Measurements from ENCODE around the gene EEF1AKMT2. TPM values are rescaled to one million over a fixed set of nuclear protein-coding genes. Genes with fewer than 3 reads are reported as not detected.
"Not testable (repeated sequence)": the region's sequence is repeated elsewhere in the genome, so short reads cannot be mapped to it uniquely, and the experiment has no call there.

Gene EEF1AKMT2
- total RNA-seq, 1 experiment from 2014 or later, result 18.2 TPM

DNA sequence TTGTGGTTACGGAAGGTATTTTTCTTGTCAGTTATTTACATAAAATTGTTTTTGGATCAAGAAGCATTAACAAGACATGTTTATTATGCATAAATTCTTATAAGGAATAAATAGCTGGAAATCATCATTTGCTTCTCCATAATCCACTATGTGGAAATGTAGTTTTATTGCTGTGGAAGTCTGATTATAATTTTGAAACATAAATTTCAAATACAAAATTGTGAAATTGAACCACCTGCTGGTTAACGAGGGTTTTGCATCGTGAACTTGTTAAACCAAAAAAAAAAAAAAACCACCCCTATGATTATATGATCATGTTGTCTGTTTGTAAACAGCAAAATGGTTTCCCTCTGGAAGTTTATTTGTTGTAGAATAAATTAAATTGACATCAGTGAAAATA, 35.8 kb upstream of the EEF1AKMT2 start:
- Histone ChIP-seq H3K4me3 (ENCODE audit: low read length) (no peak overlapping the region), H3K36me3 (ENCODE audit: low read depth, low read length) (peaks cover 31% of the 10 kb centered on the region), H4K20me1 (ENCODE audit: low read length) (no peaks in the 10 kb centered on the region), H3K27ac (ENCODE audit: low read length) (no peak overlapping the region), H3K27me3 (ENCODE audit: low read length) (no peaks in the 10 kb centered on the region), H3K4me1 (ENCODE audit: insufficient read depth, low read length) (no peaks in the 10 kb centered on the region), H3K9me2 (replicated peaks; ENCODE audit: low read length) (no peaks in the 10 kb centered on the region), H3K9ac (ENCODE audit: low read length) (no peak overlapping the region), H3K4me2 (ENCODE audit: low read length) (no peak overlapping the region), H2AFZ (ENCODE audit: low read length) (no peak overlapping the region), H3K79me2 (ENCODE audit: low read length) (no peaks in the 10 kb centered on the region), H3F3A (ENCODE audit: low read length, unreplicated experiment) (no peaks in the 10 kb centered on the region), H3K9me3 (ENCODE audit: low read length) (no peaks in the 10 kb centered on the region)
- DNase-seq, result peak; percentile 47
- no TSS peak for BruUV-seq (replicated peaks)
- no peak for ATAC-seq
- ChIA-PET POLR2A (ENCODE audit: unreplicated experiment) (interaction anchor here (0.6 kb wide), 1 partner anchor 10 kb away, joined by 4 read pairs; no protein-coding TSS in a partner anchor), CTCF (no interaction called here)
- intact Hi-C loops (cut with micrococcal nuclease), result loop anchor here (5.0 kb wide), 1 partner anchor 285 kb away; no protein-coding TSS in a partner anchor
- TF ChIP-seq EZH2phosphoT487 (IDR thresholded peaks at IDR 0.05; ENCODE audit: borderline replicate concordance, low read length), result no peak
- no peak for TF ChIP-seq EZH2 (IDR thresholded peaks at IDR 0.05; ENCODE audit: low read length, unreplicated experiment)
- TF ChIP-seq, protein P1, sequence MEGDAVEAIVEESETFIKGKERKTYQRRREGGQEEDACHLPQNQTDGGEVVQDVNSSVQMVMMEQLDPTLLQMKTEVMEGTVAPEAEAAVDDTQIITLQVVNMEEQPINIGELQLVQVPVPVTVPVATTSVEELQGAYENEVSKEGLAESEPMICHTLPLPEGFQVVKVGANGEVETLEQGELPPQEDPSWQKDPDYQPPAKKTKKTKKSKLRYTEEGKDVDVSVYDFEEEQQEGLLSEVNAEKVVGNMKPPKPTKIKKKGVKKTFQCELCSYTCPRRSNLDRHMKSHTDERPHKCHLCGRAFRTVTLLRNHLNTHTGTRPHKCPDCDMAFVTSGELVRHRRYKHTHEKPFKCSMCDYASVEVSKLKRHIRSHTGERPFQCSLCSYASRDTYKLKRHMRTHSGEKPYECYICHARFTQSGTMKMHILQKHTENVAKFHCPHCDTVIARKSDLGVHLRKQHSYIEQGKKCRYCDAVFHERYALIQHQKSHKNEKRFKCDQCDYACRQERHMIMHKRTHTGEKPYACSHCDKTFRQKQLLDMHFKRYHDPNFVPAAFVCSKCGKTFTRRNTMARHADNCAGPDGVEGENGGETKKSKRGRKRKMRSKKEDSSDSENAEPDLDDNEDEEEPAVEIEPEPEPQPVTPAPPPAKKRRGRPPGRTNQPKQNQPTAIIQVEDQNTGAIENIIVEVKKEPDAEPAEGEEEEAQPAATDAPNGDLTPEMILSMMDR (conservative IDR thresholded peaks at IDR 0.05; ENCODE audit: low read depth, low read length), result peak; percentile 59

DNA sequence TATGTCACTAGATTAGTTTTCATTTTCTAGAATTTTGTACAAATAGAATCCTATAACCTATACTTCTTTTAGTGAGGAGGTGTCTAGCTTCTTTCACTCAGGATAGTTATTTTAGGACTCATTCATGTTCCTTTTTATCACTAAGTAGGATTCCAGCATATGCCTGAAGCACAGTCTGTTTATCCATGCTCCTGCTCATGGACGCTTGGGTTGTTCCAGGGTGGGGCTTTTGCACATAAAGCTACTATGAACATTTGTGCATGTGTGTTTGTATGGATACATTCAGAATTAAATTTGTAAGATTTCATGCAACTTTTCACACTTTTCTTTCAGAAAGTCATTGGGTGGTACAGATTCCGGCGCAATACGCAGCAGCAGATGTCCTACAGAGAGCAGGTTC, 34.6 kb upstream of the EEF1AKMT2 start:
- Histone ChIP-seq H3F3A (ENCODE audit: low read length, unreplicated experiment) (no peaks in the 10 kb centered on the region), H3K27ac (ENCODE audit: low read length) (no peak overlapping the region), H3K9me2 (replicated peaks; ENCODE audit: low read length) (no peaks in the 10 kb centered on the region), H3K4me2 (ENCODE audit: low read length) (no peak overlapping the region), H4K20me1 (ENCODE audit: low read length) (no peaks in the 10 kb centered on the region), H3K27me3 (ENCODE audit: low read length) (no peaks in the 10 kb centered on the region), H2AFZ (ENCODE audit: low read length) (no peak overlapping the region), H3K4me1 (ENCODE audit: insufficient read depth, low read length) (no peaks in the 10 kb centered on the region), H3K4me3 (ENCODE audit: low read length) (no peak overlapping the region), H3K36me3 (ENCODE audit: low read depth, low read length) (peaks cover 25% of the 10 kb centered on the region), H3K9ac (ENCODE audit: low read length) (no peak overlapping the region), H3K79me2 (ENCODE audit: low read length) (no peaks in the 10 kb centered on the region), H3K9me3 (ENCODE audit: low read length) (no peaks in the 10 kb centered on the region)
- no TSS peak for BruUV-seq (replicated peaks)
- ChIA-PET POLR2A (ENCODE audit: unreplicated experiment) (no interaction called here), CTCF (no interaction called here)
- intact Hi-C loops (cut with micrococcal nuclease), result loop anchor here (5.0 kb wide), 1 partner anchor 284 kb away; no protein-coding TSS in a partner anchor
- ATAC-seq, result no peak
- TF ChIP-seq EZH2 (IDR thresholded peaks at IDR 0.05; ENCODE audit: low read length, unreplicated experiment), result no peak
- TF ChIP-seq, protein P1 (conservative IDR thresholded peaks at IDR 0.05; ENCODE audit: low read depth, low read length), result no peak
- TF ChIP-seq EZH2phosphoT487 (IDR thresholded peaks at IDR 0.05; ENCODE audit: borderline replicate concordance, low read length), result no peak
- no peak for DNase-seq

DNA sequence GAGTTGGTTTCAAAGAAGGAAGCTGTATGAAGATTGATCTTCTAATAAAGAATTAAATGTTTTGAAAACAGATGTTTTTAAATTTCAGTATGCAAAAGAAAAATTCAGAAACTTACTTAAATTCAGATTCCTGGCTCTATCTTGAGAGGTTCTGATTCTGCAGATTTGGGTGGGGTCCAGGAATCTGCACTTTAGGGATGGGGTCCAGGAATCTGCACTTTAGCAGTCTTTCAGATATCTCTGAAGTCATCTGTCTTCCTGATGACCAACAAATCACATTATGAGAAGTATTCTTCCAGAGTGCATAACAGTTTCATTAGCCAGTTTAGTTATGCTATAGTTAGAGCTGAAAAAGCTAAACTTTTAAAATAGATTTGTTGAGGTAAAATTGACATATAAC, 34.0 kb upstream of the EEF1AKMT2 start:
- Histone ChIP-seq H3K4me1 (ENCODE audit: insufficient read depth, low read length) (no peaks in the 10 kb centered on the region), H3K27ac (ENCODE audit: low read length) (no peak overlapping the region), H3F3A (ENCODE audit: low read length, unreplicated experiment) (no peaks in the 10 kb centered on the region), H4K20me1 (ENCODE audit: low read length) (no peaks in the 10 kb centered on the region), H3K9me3 (ENCODE audit: low read length) (no peaks in the 10 kb centered on the region), H3K4me3 (ENCODE audit: low read length) (no peak overlapping the region), H3K36me3 (ENCODE audit: low read depth, low read length) (peaks cover 19% of the 10 kb centered on the region), H2AFZ (ENCODE audit: low read length) (no peak overlapping the region), H3K9me2 (replicated peaks; ENCODE audit: low read length) (no peaks in the 10 kb centered on the region), H3K4me2 (ENCODE audit: low read length) (no peak overlapping the region), H3K9ac (ENCODE audit: low read length) (no peak overlapping the region), H3K79me2 (ENCODE audit: low read length) (no peaks in the 10 kb centered on the region), H3K27me3 (ENCODE audit: low read length) (no peaks in the 10 kb centered on the region)
- POLR2A ChIA-PET (ENCODE audit: unreplicated experiment), result no interaction called here
- CTCF ChIA-PET, result no interaction called here
- intact Hi-C loops (cut with micrococcal nuclease), result loop anchor here (5.0 kb wide), 1 partner anchor 283 kb away; no protein-coding TSS in a partner anchor
- DNase-seq (no peak), ATAC-seq (no peak)
- TF ChIP-seq, protein P1 (conservative IDR thresholded peaks at IDR 0.05; ENCODE audit: low read depth, low read length), result no peak
- TF ChIP-seq EZH2phosphoT487 (IDR thresholded peaks at IDR 0.05; ENCODE audit: borderline replicate concordance, low read length) (no peak), EZH2 (IDR thresholded peaks at IDR 0.05; ENCODE audit: low read length, unreplicated experiment) (no peak)
- BruUV-seq (replicated peaks), result no TSS peak

DNA sequence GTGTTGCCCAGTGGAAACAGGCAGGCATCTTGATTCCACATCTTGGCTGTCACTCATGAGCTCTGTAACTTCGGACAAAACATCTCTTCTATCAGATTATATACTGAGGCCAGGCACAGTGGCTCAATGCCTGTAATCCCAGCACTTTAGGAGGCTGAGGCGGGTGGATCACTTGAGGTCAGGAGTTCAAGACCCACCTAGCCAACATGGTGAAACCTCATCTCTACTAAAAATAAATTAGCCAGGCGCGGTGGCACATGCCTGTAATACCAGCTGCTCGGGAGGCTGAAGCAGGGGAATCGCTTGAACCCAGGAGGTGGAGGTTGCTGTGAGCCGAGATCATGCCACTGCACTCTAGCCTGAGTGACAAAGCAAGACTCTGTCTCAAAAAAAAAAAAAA, 33.2 kb upstream of the EEF1AKMT2 start:
- H3K9ac ChIP-seq (ENCODE audit: low read length); H3K27me3 ChIP-seq (ENCODE audit: low read length); POLR2A ChIA-PET (ENCODE audit: unreplicated experiment); H3K27ac ChIP-seq (ENCODE audit: low read length); H3K4me2 ChIP-seq (ENCODE audit: low read length); H3K9me2 ChIP-seq (replicated peaks; ENCODE audit: low read length); H3K4me3 ChIP-seq (ENCODE audit: low read length); H3K4me1 ChIP-seq (ENCODE audit: insufficient read depth, low read length); H3K9me3 ChIP-seq (ENCODE audit: low read length); DNase-seq; H3K79me2 ChIP-seq (ENCODE audit: low read length); H4K20me1 ChIP-seq (ENCODE audit: low read length); ATAC-seq; H2AFZ ChIP-seq (ENCODE audit: low read length); BruUV-seq (replicated peaks); H3F3A ChIP-seq (ENCODE audit: low read length, unreplicated experiment): not testable (repeated sequence)
- peaks cover 18% of the 10 kb centered on the region for H3K36me3 ChIP-seq (ENCODE audit: low read depth, low read length)
- CTCF ChIA-PET, result interaction anchor here (0.5 kb wide), 1 partner anchor 804 kb away, joined by 3 read pairs; no protein-coding TSS in a partner anchor
- intact Hi-C loops (cut with micrococcal nuclease), result loop anchor here (5.0 kb wide), 1 partner anchor 283 kb away; no protein-coding TSS in a partner anchor

Data from PC-3 (cell line).